Activated T-cell treated with anti-CD3 and anti-CD28 coated beads for 4 hours (primary cell): ENCODE data around the gene SULT1C3.
"Not testable (repeated sequence)": the region's sequence is repeated elsewhere in the genome, so short reads cannot be mapped to it uniquely, and the experiment has no call there.

Experiments used
- DNase-seq: peaks from one replicate; pipeline ENCODE4 v3.0.0-alpha.2; 2020

The SULT1C3 gene

DNA sequence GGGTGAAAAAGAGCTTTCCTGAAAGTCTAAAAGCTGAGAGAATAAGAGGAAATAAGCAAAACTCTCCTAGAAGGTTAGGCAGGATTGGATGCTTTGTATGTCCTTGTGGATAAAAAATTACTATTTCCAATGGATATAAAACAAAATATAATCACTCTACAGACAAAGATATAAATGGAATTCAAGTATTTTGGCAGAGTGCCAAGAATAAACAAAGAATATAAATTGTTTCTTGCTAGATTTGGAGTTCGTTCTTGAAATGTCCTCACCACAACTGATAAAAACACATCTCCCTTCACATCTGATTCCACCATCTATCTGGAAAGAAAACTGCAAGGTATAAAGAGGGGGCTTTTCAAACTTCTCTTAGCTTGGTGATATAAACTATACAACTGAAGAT lies 13.3 kb downstream of the SULT1C3 start:
- no peak for DNase-seq

DNA sequence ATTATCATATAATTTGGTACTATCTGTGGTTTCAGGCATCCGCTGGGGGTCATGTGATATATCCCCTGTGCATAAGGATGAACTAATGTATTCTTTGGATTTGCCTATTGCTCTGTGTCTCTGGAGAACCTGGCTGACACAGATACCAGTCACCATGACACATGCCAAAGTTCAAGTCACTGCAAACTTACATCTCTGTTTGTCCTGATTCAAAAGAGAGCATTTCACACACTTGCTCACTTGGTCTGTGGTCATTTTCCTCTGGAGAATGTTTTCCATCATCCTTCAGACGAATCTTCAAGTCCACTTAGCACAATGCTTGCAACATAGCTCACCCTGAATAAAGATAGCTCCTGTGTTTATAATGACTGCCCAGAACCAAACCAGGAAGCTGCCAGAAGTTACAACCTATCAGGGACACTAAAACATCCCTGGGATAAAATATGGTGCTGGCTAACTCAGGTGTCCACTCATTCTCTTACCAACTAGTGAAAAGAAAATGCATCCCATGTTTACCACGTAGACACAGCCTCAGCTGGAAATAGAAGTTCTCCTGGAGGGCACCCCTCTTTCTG lies 18.1 kb downstream of the SULT1C3 start:
- no peak for DNase-seq

DNA sequence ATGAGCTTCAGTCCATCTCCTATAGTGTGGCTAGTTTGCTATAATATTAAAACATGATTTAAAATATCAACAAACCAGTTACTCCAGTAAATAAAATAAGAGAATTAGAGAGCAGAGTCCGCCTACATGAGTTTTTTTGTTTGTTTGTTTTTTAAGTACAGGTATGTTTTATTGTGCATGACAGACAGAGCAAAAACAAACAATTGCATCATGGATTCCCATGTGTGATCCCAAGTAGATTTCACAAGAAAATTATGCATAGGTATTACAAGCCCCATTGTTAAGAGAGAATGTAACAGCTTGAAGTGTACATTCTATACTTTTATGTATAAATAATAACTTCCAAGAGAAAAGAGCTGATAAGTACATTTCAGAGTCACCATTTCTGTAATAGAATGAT lies 21.0 kb downstream of the SULT1C3 start:
- no peak for DNase-seq

DNA sequence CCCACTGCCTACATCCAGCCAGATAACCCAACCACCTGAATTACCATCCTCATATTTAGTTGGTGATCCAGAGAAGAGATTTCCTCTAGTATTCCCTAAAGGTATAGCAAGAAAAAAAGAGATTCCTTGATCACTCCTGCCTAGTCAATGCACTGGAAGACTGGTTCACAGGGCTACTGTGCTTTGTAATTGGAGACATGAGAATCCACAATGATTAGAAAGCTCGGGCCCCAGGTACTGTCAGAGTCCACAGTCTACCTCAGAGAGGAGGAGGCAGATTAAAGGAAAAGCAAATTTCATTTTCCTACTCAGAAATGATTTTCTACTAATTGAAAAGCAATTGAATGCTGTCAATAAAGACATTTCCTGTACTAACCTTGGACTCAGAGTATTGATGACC lies 22.3 kb downstream of the SULT1C3 start:
- no peak for DNase-seq

DNA sequence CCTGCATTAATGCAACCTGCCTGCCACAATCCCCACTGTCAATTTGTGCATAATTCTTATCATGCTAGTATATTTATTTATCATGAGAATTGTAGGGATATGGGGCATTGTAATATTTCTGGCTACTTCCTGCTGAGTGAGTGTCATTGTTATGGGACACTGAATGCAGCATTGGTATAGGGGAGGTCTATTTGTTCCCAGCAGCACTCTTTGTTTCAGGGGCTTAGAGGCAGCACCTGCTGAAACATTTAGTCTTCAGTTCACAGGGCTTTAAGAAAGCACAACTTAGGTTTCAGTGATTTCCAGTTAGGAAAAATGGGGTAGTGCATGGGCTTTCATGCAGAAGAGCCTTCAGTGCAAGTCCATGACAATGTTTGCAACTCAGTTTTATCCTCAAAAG lies 23.6 kb downstream of the SULT1C3 start:
- no peak for DNase-seq

DNA sequence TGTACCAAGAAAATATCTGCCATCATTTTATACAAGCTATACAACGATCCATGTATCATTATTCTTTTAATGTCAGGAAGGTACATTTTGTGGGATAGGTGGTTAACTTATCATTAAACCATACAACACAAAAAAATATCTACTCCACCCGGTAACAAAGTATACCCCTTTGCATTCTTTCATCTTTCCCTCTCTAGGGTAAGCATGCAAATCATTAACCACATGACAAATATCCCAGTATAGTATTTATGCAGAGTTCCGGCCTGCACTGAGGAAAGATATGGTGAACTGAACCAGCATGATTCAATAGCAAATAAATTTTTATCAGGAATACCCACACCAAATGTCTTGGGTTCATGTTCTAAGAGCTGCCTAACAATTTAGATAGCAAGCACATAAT lies 26.4 kb downstream of the SULT1C3 start:
- DNase-seq, result no peak

DNA sequence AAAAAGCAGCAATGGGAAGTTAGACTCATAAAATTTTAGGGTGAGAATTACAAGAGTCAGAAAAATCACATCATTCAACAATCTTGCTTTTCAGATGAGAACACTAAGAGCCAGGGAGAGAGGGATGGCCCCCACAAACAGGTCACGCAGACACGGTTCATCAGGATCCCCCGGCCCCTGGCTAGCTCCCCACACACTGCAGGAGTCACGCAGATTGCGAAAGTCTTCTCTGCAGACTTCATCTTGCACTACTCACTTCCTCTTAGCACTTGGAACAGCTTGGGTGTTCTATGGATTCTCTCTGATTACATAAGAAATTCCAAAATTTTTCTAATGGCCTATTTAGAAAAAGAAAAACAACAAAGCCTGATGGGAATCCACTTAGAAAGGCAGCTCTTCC lies 27.3 kb downstream of the SULT1C3 start:
- DNase-seq, result no peak

DNA sequence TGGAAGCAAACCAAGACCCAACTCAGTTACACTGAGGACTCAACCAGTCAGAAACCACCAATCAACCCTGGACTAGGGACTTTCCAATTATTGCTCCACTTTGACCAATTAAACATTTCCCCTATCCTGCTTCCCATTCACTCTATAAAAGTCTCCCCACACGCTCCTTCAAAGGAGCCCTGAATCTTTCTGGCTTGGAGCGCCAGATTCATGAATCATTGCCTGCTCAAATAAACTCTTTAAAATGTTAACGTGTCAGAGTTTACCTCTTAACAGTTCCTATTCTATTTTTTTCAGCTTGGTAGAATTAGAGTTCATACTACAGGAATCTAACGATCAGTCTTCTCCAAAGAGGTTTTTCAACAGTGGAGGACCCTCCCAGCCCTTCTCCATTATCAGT lies 28.2 kb downstream of the SULT1C3 start:
- DNase-seq, result no peak

DNA sequence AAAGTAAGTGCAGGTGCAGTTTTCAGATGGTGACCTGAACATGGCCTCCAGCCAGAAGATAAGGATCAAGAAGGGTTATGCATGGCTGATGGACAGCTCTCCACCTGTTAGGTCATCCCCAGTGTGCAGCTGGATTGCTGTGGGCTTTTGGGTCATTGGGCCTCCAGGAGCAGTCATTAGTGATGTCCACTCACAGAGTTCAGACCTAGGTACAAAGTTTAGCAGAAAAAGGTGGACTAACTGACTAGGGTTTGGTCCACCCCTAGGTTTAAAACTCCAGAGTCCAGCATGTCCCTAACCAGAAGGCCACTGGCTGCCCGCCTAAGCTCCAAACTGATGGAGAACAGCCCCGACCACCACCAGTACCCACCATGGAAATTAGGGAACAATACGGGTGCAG lies 30.6 kb downstream of the SULT1C3 start:
- no peak for DNase-seq

DNA sequence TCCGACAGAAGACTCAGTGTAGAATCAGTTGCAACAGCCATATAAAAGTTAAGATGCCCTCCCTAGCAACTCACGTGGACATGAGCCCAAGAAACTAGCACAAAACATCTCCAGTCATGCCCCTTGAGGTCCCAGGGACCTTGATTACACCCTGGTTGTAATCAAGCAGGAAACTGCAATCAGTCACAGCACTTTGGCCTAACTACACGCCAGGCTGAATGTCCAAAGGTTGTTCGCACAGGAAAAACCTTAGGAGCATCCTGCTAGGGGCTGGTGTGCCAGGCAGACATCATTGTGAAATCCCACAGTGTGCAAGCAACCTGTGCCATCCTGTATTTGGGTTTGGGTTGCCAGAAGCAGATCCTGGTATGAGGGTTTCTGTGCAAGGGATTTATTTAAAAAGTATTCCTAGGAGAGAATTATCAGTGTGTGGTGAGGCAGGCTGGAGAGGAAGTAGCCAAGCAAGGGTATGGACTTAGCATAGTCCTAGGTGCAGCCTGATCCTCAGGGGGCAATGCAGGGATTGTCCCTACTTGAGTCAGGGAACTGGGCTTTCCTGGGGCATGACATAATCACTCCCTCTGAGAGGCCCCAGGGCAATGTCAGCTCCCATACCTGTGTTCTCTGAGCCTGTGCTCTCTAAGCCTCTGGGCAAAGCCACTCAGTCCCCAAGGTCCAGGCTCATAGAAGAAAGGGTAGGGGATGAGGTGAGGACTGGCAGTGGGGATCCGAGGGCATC lies 31.2 kb downstream of the SULT1C3 start:
- no peak for DNase-seq

DNA sequence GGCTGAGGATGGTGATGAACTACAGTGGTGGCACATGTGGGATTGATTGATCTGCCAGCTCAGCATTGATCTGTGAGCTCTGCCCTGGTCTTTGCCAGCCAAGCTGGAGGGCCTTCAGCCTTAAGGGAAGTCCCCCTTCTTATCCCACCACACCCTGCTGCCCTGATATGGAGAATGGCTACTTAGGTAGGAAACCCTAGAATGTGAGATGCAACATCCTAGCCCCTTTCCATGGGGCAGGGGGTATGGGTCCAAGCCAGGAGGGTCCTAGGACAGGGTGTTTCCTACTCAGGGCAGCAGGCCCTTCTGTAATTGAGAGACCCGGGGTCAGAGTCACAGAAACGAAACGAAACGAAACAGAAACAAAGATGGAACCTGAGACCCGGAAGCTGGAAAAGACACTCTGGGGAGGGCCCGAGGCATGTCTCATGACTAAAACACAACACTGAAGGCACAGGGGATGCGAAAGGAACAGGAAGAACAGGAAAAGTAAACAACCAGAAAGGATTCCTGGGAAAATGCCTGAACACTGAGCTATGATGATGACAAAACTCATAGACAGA lies 32.0 kb downstream of the SULT1C3 start:
- no peak for DNase-seq

DNA sequence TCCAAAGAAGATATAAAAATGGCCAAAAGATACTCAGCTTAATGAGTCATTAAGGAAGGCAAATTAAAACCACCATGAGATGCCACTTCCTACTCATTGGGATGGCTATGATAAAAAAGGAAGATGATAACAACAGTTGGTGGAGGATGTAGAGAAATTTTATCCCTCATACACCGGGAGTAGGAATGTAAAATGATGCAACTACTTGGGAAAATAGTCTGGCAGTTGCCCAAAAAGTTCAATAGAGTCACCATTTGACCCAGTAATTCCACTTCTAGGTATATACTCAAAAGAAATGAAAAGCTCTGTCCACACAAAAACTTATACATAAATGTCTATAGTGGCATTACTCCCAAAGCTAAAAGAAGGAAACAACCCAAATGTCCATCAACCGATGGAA lies 38.9 kb downstream of the SULT1C3 start:
- DNase-seq, result no peak

DNA sequence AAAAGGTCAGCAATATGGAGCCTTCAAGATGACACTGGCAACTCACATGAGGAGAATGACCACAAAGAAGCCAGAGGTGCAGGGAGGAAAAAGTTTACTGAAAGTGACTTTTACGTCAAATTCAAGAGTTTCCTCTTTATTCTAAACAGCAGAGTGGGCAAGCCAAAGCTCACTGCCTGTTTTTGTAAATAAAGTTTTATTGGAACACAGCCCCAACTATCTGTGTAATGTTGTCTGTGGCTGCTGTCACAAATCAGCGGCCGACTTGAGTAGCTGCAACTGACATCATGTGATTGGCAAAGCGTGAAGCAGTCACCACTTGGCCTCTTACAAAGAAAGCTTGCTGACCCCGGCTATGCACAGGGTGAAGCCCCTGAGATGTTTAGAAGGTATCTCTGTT lies 39.7 kb downstream of the SULT1C3 start:
- DNase-seq, result no peak

DNA sequence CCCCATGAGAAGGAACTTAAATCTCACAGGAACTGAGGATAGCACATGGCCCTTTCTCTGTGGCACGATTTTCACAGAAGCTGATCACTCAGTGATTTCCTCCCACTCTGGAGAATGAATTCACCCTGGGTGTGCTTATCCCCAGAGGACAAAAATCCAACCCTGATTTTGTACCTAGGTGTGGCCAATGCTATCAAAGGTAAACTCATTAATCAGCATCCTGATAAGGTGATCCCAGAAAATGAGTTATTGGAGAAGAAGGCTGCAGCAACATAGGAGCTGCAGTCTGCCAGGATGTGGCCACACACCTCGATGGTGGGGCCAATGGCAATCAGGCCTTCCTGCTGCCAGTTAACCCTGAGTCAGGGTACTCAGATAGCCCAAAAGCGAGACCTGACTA lies 40.7 kb downstream of the SULT1C3 start:
- no peak for DNase-seq

DNA sequence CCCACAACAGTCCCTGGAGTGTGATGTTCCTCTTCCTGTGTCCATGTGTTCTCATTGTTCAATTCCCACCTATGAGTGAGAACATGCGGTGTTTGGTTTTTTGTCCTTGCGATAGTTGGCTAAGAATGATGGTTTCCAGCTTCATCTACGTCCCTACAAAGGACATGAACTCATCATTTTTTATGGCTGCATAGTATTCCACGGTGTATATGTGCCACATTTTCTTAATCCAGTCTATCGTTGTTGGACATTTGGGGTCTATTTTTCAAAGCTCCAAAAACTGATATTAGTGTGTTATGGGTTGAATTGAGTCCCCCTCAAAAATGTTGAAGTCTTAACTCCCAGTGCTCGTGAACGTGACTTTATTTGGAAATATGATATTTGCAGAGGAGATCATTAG lies 44.8 kb downstream of the SULT1C3 start:
- not testable (repeated sequence) for DNase-seq

DNA sequence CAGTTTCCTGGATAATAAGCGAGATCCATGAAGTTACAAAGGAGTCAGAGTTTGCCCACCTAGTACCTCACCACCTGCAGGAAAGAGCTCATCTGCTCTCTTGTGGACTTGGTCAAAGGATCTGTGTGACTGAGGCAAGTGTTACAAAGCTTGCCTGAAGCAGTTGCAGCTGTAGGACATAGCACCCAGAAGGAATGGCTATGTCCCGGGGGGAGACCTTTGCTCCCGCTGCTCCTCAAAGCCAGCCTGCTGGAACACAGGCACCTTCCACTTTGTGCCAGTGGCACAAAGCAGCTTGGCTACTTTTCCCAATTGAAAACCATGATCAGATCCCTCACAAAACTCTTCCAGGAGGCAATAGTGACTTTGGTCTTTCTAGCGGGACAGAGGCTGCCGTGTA lies 45.8 kb downstream of the SULT1C3 start:
- no peak for DNase-seq

DNA sequence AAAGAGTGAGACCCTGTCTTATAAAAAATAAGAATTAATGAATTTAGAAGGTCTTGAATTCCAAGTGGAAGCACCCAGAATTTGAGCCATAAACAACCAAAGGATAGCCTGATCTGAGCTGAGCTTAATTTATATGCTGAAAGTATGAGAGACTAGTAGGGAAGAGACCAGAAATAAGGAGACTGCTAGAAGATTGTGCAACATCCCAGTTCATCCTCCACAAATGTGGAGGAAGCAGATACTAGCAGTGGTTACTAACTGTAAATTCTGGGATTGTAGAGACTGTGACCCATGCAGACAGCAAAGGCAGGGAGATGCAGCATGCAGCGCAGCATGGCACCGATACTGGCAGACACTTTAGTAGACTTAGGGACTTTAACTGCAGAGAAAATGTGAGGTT lies 47.4 kb downstream of the SULT1C3 start:
- DNase-seq, result no peak

DNA sequence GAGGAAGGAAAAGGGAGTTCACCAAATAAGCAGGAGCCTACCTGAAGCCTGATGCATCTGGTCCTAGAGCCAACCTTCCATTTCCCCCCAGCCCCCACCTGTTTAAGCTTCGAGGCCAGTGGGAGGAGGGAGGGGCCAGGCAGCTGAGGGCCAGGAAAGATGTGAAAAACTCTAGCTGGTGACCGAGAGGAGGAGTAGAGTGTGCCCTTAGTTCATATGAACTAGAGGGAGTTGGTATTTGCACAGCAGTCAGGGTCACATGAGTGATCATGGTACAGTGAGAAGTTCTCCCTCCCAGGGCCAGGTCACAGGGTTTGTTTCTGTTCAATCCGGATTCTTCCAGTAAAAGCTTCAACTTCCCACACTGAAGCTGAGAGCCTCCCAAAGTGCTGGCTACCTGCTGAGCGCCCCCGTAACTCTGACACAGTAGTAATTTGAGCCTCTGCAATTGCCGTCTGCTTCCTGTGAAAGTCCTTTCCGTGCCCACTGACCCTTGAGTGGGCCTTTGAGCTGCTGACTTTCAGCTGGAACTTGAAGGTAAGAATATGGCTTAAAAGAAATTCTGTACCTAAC lies 48.9 kb downstream of the SULT1C3 start, which contains the start of gene SULT1C2:
SULT1C2 (plus strand) TSS at position 362 of the 573 bp plus-strand sequence. CDS start 4,773 bp downstream, outside the sequence.
- no peak for DNase-seq

DNA sequence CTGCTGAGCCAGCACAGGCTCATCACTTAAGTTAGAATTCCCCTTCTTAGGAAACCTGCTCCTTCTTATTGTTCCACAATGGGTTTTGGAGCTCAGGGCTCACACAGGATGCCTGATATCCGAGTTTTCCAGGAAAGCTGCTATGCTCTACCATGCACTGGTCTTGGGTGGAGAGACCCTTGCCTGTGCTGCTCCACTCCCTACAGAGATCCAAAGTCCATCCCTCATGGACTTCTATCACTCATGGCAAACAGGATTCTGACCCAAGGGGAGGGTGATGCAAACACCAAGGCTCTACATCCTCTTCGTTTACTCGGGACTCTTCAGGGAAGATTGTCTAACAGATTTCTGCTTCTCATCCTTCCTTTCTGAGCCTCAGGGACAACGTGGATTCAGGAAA lies 54.1 kb downstream of the SULT1C3 start:
- no peak for DNase-seq

DNA sequence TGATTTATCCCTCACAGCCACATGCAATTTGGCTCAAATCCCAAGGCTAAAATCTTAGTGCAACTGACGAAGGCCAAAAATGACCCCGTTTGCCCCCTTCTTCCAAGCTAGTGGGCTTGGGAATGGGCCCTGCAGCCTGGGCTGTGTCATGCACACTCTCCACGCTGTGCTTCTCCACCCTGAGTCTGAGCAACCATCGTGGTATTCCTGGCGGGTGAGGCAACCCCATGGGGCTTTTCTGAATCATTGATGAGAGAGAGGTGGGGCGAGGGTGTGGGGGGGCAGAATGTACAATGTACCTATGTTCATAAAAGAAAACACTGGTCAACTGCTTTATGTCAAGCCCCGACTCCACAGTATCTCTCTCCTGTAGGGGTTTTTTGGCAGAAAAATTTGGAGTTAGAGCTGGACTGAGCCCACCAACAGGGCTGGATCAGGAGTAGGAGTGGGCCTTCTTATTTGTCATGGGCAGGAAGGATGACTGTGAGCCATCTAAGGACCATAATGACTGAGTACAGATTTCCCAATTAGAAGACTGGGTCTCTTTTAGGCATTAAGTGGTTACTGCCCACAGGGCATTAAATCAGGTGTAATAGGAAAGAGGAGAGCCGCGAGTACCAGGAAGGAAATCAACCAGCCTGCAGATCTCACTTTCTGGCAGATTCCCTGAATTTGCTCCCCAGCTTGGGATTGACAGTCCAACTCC lies 57.8 kb downstream of the SULT1C3 start:
- no peak for DNase-seq

DNA sequence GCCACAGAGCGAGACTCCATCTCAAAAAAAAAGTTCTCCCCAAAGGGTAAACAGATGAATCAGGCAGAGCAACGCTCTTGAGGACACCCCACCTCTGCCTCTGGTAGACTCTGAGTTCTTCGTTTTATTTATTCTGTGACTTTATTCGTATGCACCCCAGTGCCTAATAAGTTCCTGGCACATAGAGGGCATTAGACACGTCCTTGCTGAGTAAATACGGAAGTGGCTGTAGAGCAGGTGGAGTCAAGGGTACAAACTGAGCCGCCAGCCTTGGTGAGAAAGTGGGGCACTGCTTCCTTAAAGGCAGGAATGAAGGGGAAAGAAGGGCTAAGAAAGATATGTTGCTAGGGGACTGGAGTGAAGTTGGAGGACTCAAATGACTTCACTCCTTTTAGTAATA lies 61.8 kb downstream of the SULT1C3 start:
- DNase-seq, result no peak

DNA sequence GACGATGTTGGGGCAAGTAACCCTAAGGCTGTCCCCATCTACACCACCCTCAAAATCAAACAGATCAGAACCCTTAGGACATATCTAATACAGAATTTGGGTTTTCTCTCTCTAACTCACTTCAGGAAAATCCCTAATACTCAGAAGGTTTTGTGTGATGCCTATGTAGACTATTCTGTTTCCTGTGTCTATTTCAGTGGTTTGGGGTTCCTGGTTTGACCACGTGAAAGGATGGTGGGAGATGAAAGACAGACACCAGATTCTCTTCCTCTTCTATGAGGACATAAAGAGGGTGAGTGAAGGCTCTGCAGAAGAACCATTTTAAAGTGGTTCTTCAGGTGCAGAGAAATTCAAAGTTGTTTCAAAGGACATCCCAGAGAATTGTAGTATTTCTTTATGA lies 65.2 kb downstream of the SULT1C3 start:
- no peak for DNase-seq

DNA sequence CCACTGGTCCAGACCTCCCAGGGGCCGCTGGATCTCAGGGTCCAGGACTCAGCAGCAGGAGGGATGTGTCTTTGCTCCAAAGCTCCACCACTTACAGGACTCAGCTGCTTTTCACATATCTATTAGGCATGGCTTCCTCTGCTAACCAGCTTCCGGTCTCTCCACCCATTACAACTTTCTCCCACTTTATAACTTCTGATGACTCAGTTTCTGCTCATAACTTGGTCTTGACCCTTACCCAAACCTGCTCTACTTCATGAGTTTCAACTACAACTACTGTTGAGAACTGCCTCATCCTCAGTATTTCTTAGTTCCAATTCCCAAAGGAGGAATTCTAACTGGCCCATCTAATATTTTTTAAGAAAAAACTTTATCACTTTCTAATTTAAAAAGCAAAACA lies 66.1 kb downstream of the SULT1C3 start:
- DNase-seq, result no peak

DNA sequence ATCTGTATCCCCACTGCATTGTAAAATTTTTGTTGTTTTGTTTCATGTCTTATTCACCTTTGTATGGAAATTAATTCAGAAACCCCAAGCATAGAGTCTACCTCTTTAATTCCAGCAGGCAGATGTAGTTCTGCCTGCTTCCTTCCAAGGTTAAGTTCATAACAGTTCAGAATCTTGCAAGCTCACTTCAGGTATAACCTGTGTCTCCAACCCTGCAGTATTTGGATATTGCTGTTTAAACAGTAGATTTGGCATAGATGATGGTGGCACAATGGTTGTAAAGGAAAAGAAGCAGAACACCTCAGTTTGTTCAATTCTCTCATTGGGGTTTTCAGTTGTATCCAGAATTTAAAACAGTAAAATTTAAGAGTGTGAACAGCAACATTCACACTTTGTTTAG lies 70.1 kb downstream of the SULT1C3 start:
- DNase-seq, result no peak
